ENCODE data around the gene FSD2. TPM values are rescaled to one million over a fixed set of nuclear protein-coding genes. Genes with fewer than 3 reads are reported as not detected.

The FSD2 gene
- total and polyA plus RNA-seq, 9 donors = 22.1 to 50.1 (median 44.3) TPM

GRCh38 chr15:82848241-82848993 is 42.5 kb upstream of the FSD2 start:
- Histone ChIP-seq H3K4me1 (ENCODE audit: control insufficient read depth, insufficient read depth, low read length) (peaks cover 37% of the 10 kb centered on the region), H3K36me3 (ENCODE audit: control insufficient read depth, insufficient read depth, low read length) (peaks cover 6% of the 10 kb centered on the region), H3K27ac (ENCODE audit: low read length) (no peak overlapping the region), H3K27me3 (ENCODE audit: control insufficient read depth, insufficient read depth, low read length) (no peaks in the 10 kb centered on the region), H3K4me3 (ENCODE audit: low read length) (no peak overlapping the region), H3K9me3 (replicated peaks; ENCODE audit: control insufficient read depth, low read depth, low read length) (no peaks in the 10 kb centered on the region)
- WGBS (ENCODE audit: insufficient coverage) = 72% methylated on average over 3 of the region's 9 CpGs
- no peak for DNase-seq

- Histone ChIP-seq H3K4me1 (ENCODE audit: control insufficient read depth, insufficient read depth, low read length) (peaks cover 37% of the 10 kb centered on the region), H3K36me3 (ENCODE audit: control insufficient read depth, insufficient read depth, low read length) (peaks cover 6% of the 10 kb centered on the region), H3K27ac (ENCODE audit: low read length) (no peak overlapping the region), H3K4me3 (ENCODE audit: low read length) (no peak overlapping the region), H3K27me3 (ENCODE audit: control insufficient read depth, insufficient read depth, low read length) (no peaks in the 10 kb centered on the region), H3K9me3 (replicated peaks; ENCODE audit: control insufficient read depth, low read depth, low read length) (no peaks in the 10 kb centered on the region)
- WGBS (ENCODE audit: insufficient coverage) = 79% methylated on average over 6 of the region's 8 CpGs
- DNase-seq = no peak
Observed at GRCh38 chr15:82847703-82848102, 41.8 kb upstream of the FSD2 start.

- peaks cover 2% of the 10 kb centered on the region for H3K36me3 ChIP-seq (ENCODE audit: control insufficient read depth, insufficient read depth, low read length)
- H3K27ac ChIP-seq (ENCODE audit: low read length) = no peak overlapping the region
- WGBS (ENCODE audit: insufficient coverage) = no CpG with 5 or more reads among the region's 4 CpGs
Observed at GRCh38 chr15:82846621-82847020, 40.8 kb upstream of the FSD2 start.

GRCh38 chr15:82845686-82846085 is 39.8 kb upstream of the FSD2 start:
- DNase-seq = no peak
- H3K4me3 ChIP-seq (ENCODE audit: low read length) = no peak overlapping the region
- no peaks in the 10 kb centered on the region for H3K36me3 ChIP-seq (ENCODE audit: control insufficient read depth, insufficient read depth, low read length)
- no peaks in the 10 kb centered on the region for H3K9me3 ChIP-seq (replicated peaks; ENCODE audit: control insufficient read depth, low read depth, low read length)
- 75% methylated on average over 4 of the region's 7 CpGs for WGBS (ENCODE audit: insufficient coverage)
- H3K27me3 ChIP-seq (ENCODE audit: control insufficient read depth, insufficient read depth, low read length) = no peaks in the 10 kb centered on the region
- peaks cover 19% of the 10 kb centered on the region for H3K4me1 ChIP-seq (ENCODE audit: control insufficient read depth, insufficient read depth, low read length)
- no peak overlapping the region for H3K27ac ChIP-seq (ENCODE audit: low read length)

More at GRCh38 chr15:82846621-82847020, 40.8 kb upstream of the FSD2 start:
- H3K9me3 ChIP-seq (replicated peaks; ENCODE audit: control insufficient read depth, low read depth, low read length) = no peaks in the 10 kb centered on the region
- no peak overlapping the region for H3K4me3 ChIP-seq (ENCODE audit: low read length)
- peaks cover 29% of the 10 kb centered on the region for H3K4me1 ChIP-seq (ENCODE audit: control insufficient read depth, insufficient read depth, low read length)
- no peak for DNase-seq
- no peaks in the 10 kb centered on the region for H3K27me3 ChIP-seq (ENCODE audit: control insufficient read depth, insufficient read depth, low read length)

GRCh38 chr15:82843566-82843965 is 37.7 kb upstream of the FSD2 start:
- no peaks in the 10 kb centered on the region for H3K27me3 ChIP-seq (ENCODE audit: control insufficient read depth, insufficient read depth, low read length)
- WGBS (ENCODE audit: insufficient coverage) = no CpG with 5 or more reads among the region's 3 CpGs
- no peak for DNase-seq
- H3K4me3 ChIP-seq (ENCODE audit: low read length) = no peak overlapping the region
- H3K4me1 ChIP-seq (ENCODE audit: control insufficient read depth, insufficient read depth, low read length) = no peaks in the 10 kb centered on the region
- H3K9me3 ChIP-seq (replicated peaks; ENCODE audit: control insufficient read depth, low read depth, low read length) = no peaks in the 10 kb centered on the region
- no peak overlapping the region for H3K27ac ChIP-seq (ENCODE audit: low read length)
- peaks cover under 1% of the 10 kb centered on the region for H3K36me3 ChIP-seq (ENCODE audit: control insufficient read depth, insufficient read depth, low read length)

GRCh38 chr15:82840166-82840565 is 34.3 kb upstream of the FSD2 start:
- Histone ChIP-seq H3K27ac (ENCODE audit: low read length) (no peak overlapping the region), H3K9me3 (replicated peaks; ENCODE audit: control insufficient read depth, low read depth, low read length) (no peaks in the 10 kb centered on the region), H3K4me1 (ENCODE audit: control insufficient read depth, insufficient read depth, low read length) (no peaks in the 10 kb centered on the region), H3K36me3 (ENCODE audit: control insufficient read depth, insufficient read depth, low read length) (peaks cover 32% of the 10 kb centered on the region), H3K27me3 (ENCODE audit: control insufficient read depth, insufficient read depth, low read length) (no peaks in the 10 kb centered on the region), H3K4me3 (ENCODE audit: low read length) (no peak overlapping the region)
- 94% methylated on average over 2 of the region's 4 CpGs for WGBS (ENCODE audit: insufficient coverage)
- DNase-seq = no peak

- Histone ChIP-seq H3K36me3 (ENCODE audit: control insufficient read depth, insufficient read depth, low read length) (peaks cover 40% of the 10 kb centered on the region), H3K9me3 (replicated peaks; ENCODE audit: control insufficient read depth, low read depth, low read length) (no peaks in the 10 kb centered on the region), H3K27ac (ENCODE audit: low read length) (no peak overlapping the region), H3K4me1 (ENCODE audit: control insufficient read depth, insufficient read depth, low read length) (no peaks in the 10 kb centered on the region), H3K27me3 (ENCODE audit: control insufficient read depth, insufficient read depth, low read length) (no peaks in the 10 kb centered on the region), H3K4me3 (ENCODE audit: low read length) (no peak overlapping the region)
- DNase-seq = no peak
Observed at GRCh38 chr15:82839136-82839535, 33.3 kb upstream of the FSD2 start.

GRCh38 chr15:82838096-82838735 is 32.3 kb upstream of the FSD2 start:
- H3K27me3 ChIP-seq (ENCODE audit: control insufficient read depth, insufficient read depth, low read length) = no peaks in the 10 kb centered on the region
- WGBS (ENCODE audit: insufficient coverage) = 93% methylated on average over 10 of the region's 14 CpGs
- no peak overlapping the region for H3K27ac ChIP-seq (ENCODE audit: low read length)
- H3K4me1 ChIP-seq (ENCODE audit: control insufficient read depth, insufficient read depth, low read length) = no peaks in the 10 kb centered on the region
- H3K9me3 ChIP-seq (replicated peaks; ENCODE audit: control insufficient read depth, low read depth, low read length) = no peaks in the 10 kb centered on the region
- DNase-seq = no peak
- H3K4me3 ChIP-seq (ENCODE audit: low read length) = no peak overlapping the region
- H3K36me3 ChIP-seq (ENCODE audit: control insufficient read depth, insufficient read depth, low read length) = peaks cover 45% of the 10 kb centered on the region

- Histone ChIP-seq H3K9me3 (replicated peaks; ENCODE audit: control insufficient read depth, low read depth, low read length) (no peaks in the 10 kb centered on the region), H3K27ac (ENCODE audit: low read length) (no peak overlapping the region), H3K4me3 (ENCODE audit: low read length) (no peak overlapping the region), H3K27me3 (ENCODE audit: control insufficient read depth, insufficient read depth, low read length) (no peaks in the 10 kb centered on the region), H3K36me3 (ENCODE audit: control insufficient read depth, insufficient read depth, low read length) (peaks cover 68% of the 10 kb centered on the region), H3K4me1 (ENCODE audit: control insufficient read depth, insufficient read depth, low read length) (no peaks in the 10 kb centered on the region)
- DNase-seq = no peak
- 86% methylated on average over 4 of the region's 7 CpGs for WGBS (ENCODE audit: insufficient coverage)
Observed at GRCh38 chr15:82835391-82835917, 29.6 kb upstream of the FSD2 start.

GRCh38 chr15:82833362-82833682 is 27.5 kb upstream of the FSD2 start:
- Histone ChIP-seq H3K27ac (ENCODE audit: low read length) (no peak overlapping the region), H3K9me3 (replicated peaks; ENCODE audit: control insufficient read depth, low read depth, low read length) (no peaks in the 10 kb centered on the region), H3K36me3 (ENCODE audit: control insufficient read depth, insufficient read depth, low read length) (peaks cover 77% of the 10 kb centered on the region), H3K4me1 (ENCODE audit: control insufficient read depth, insufficient read depth, low read length) (no peaks in the 10 kb centered on the region), H3K4me3 (ENCODE audit: low read length) (no peak overlapping the region), H3K27me3 (ENCODE audit: control insufficient read depth, insufficient read depth, low read length) (no peaks in the 10 kb centered on the region)
- DNase-seq = no peak
- 80% methylated on average over 1 of the region's 4 CpGs for whole genome bisulfite sequencing (ENCODE audit: insufficient coverage)

Data from muscle of leg (tissue), 11 donors.